Natural killer cell (primary cell): ENCODE results near the gene STK31. TPM values are rescaled to one million over a fixed set of nuclear protein-coding genes. Genes with fewer than 3 reads are reported as not detected.
"Not testable (repeated sequence)": the region's sequence is repeated elsewhere in the genome, so short reads cannot be mapped to it uniquely, and the experiment has no call there.

ENCODE experiments used
- ATAC-seq, 3 donors: fragments of 150-1000 bp in 2 of 3; fragments of 200-7000 bp in 1 of 3; cut with Tn5 transposase; 1 replicate in 1 of 3; 2 replicates in 2 of 3; pipeline ENCODE4 v1.10.0; 2021; ENCODE audit warnings: mild to moderate bottlenecking in 2 of 3, moderate library complexity in 2 of 3
- DNase-seq, 2 donors: peaks; one replicate each; pipeline versions ENCODE4 v3.0.0 to v3.0.0-alpha.2; 2013 to 2021; ENCODE audit warnings: mixed read lengths in 1 of 2
- H3K27ac ChIP-seq: one replicate; pipeline ENCODE4 v1.5.1; 2013; ENCODE audit warnings: mild to moderate bottlenecking, low read length
- H3K27me3 ChIP-seq: one replicate; pipeline ENCODE4 v1.6.1; 2013; ENCODE audit warnings: low read length; ENCODE audit not compliant: control insufficient read depth, insufficient read depth
- H3K36me3 ChIP-seq: one replicate; pipeline ENCODE4 v1.6.1; 2013; ENCODE audit warnings: low read length; ENCODE audit not compliant: control insufficient read depth, insufficient read depth
- H3K4me1 ChIP-seq: one replicate; pipeline ENCODE4 v1.6.1; 2013; ENCODE audit warnings: low read length; ENCODE audit not compliant: control insufficient read depth, insufficient read depth
- H3K4me3 ChIP-seq: one replicate; pipeline ENCODE4 v1.5.1; 2013; ENCODE audit warnings: low read length
- H3K9me3 ChIP-seq: one replicate; pipeline ENCODE4 v1.6.1; 2013; ENCODE audit warnings: low read length; ENCODE audit not compliant: control insufficient read depth, insufficient read depth
- H3K27ac Mint-ChIP-seq, 2 donors: one replicate each; pipeline ENCODE4 v1.8.0; 2022; ENCODE audit warnings: mild to moderate bottlenecking in 2 of 2, mixed read lengths in 2 of 2, moderate library complexity in 1 of 2
- H3K27me3 Mint-ChIP-seq, 2 donors: one replicate each; pipeline ENCODE4 v1.8.0; 2022; ENCODE audit warnings: low read depth in 2 of 2, mixed read lengths in 2 of 2
- H3K36me3 Mint-ChIP-seq: one replicate; pipeline ENCODE4 v1.8.0; 2022; ENCODE audit warnings: mixed read lengths
- H3K4me1 Mint-ChIP-seq, 2 donors: one replicate each; pipeline ENCODE4 v1.8.0; 2022; ENCODE audit warnings: mixed read lengths in 2 of 2
- H3K4me3 Mint-ChIP-seq: one replicate; pipeline ENCODE4 v1.8.0; 2022; ENCODE audit warnings: mild to moderate bottlenecking, moderate library complexity, mixed read lengths
- H3K9me3 Mint-ChIP-seq, 2 donors: one replicate each; pipeline ENCODE4 v1.8.0; 2022; ENCODE audit warnings: mixed read lengths in 2 of 2
- CTCF ChIP-seq: fragments of 200-600 bp; IDR thresholded peaks from one replicate; pipeline ENCODE4 v1.8.0; 2022; ENCODE audit warnings: antibody characterized with exemption
- WGBS: methylation state at CpG from one replicate; pipeline ENCODE4 v1.1.7; 2013; ENCODE audit warnings: missing lambda C conversion rate; ENCODE audit not compliant: insufficient coverage; 5-methylcytosine and 5-hydroxymethylcytosine counted together
- intact Hi-C: fragments of 100-400 bp; cut with micrococcal nuclease; formaldehyde crosslinking; loops from one replicate; pipeline ENCODE4 v1.14.2; 2022
- total RNA-seq, 4 donors: library from RNA; stranded (reverse); fragments of 120-200 nt in 1 of 4; gene quantifications; one replicate each; pipeline versions ENCODE4 v1.2.3 to v1.2.4, GENCODE V29; 2013 to 2022

Gene STK31
- total RNA-seq, 3 donors from 2014 or later (not counting 1 experiment from before 2014, with no cell fraction given) = 0.39 to 1.3 (median 0.94) TPM

- H3K4me1 Mint-ChIP-seq, H3K27ac Mint-ChIP-seq, H3K27me3 Mint-ChIP-seq, ATAC-seq, H3K9me3 ChIP-seq, H3K4me3 Mint-ChIP-seq, H3K4me3 ChIP-seq, H3K9me3 Mint-ChIP-seq, H3K27me3 ChIP-seq, H3K36me3 Mint-ChIP-seq, H3K4me1 ChIP-seq, H3K36me3 ChIP-seq, H3K27ac ChIP-seq, intact Hi-C loops, DNase-seq: not testable (repeated sequence)
- 81% methylated on average over 4 of the region's 4 CpGs for WGBS
Measured at GRCh38 chr7:23724113-23724512, 14.1 kb downstream of the STK31 start.

- no peaks in the 10 kb centered on the region for H3K4me1 Mint-ChIP-seq
- H3K27me3 ChIP-seq = no peaks in the 10 kb centered on the region
- peaks cover 25% of the 10 kb centered on the region for H3K36me3 Mint-ChIP-seq
- no peaks in the 10 kb centered on the region for H3K36me3 ChIP-seq
- H3K9me3 ChIP-seq = peaks cover 15% of the 10 kb centered on the region
- H3K27ac Mint-ChIP-seq = no peak overlapping the region
- intact Hi-C loops = no loop called here
- no peak overlapping the region for H3K4me3 Mint-ChIP-seq
- H3K9me3 Mint-ChIP-seq = peaks cover 12 to 17% of the 10 kb centered on the region in 2 donors
- no peaks in the 10 kb centered on the region for H3K4me1 ChIP-seq
- no peak for TF ChIP-seq CTCF
- H3K27ac ChIP-seq = no peak overlapping the region
- ATAC-seq (no peak), DNase-seq (no peak)
- peaks cover 0 to 2% of the 10 kb centered on the region in 2 donors for H3K27me3 Mint-ChIP-seq
- H3K4me3 ChIP-seq = no peak overlapping the region
Measured at GRCh38 chr7:23742051-23742450, 32.0 kb downstream of the STK31 start.

GRCh38 chr7:23743226-23743625, 33.2 kb downstream of the STK31 start:
- Mint-ChIP-seq H3K9me3 (peaks cover 12 to 17% of the 10 kb centered on the region in 2 donors), H3K27me3 (peaks cover 0 to 2% of the 10 kb centered on the region in 2 donors), H3K27ac (no peak overlapping the region), H3K4me1 (no peaks in the 10 kb centered on the region), H3K36me3 (peaks cover 25% of the 10 kb centered on the region), H3K4me3 (no peak overlapping the region)
- no peak overlapping the region for H3K4me3 ChIP-seq
- ATAC-seq (no peak), DNase-seq (no peak)
- WGBS = 88% methylated on average over 4 of the region's 4 CpGs
- peaks cover 15% of the 10 kb centered on the region for H3K9me3 ChIP-seq
- intact Hi-C loops = no loop called here
- H3K36me3 ChIP-seq = no peaks in the 10 kb centered on the region
- H3K27me3 ChIP-seq = no peaks in the 10 kb centered on the region
- H3K4me1 ChIP-seq = no peaks in the 10 kb centered on the region
- no peak for TF ChIP-seq CTCF
- no peak overlapping the region for H3K27ac ChIP-seq

GRCh38 chr7:23746629-23747028, 36.6 kb downstream of the STK31 start:
- no peak for ATAC-seq
- H3K4me3 Mint-ChIP-seq = no peak overlapping the region

More at GRCh38 chr7:23746629-23747028, 36.6 kb downstream of the STK31 start:
- H3K9me3 Mint-ChIP-seq = peaks cover 12 to 17% of the 10 kb centered on the region in 2 donors
- no peak overlapping the region for H3K27ac ChIP-seq
- no peaks in the 10 kb centered on the region for H3K36me3 ChIP-seq
- intact Hi-C loops = no loop called here
- TF ChIP-seq CTCF = no peak
- H3K27me3 ChIP-seq = no peaks in the 10 kb centered on the region
- H3K36me3 Mint-ChIP-seq = peaks cover 25% of the 10 kb centered on the region
- no peak for DNase-seq
- 88% methylated on average over 1 of the region's 1 CpG for WGBS
- H3K4me1 ChIP-seq = no peaks in the 10 kb centered on the region
- H3K9me3 ChIP-seq = peaks cover 15% of the 10 kb centered on the region
- no peaks in the 10 kb centered on the region for H3K4me1 Mint-ChIP-seq
- H3K4me3 ChIP-seq = no peak overlapping the region
- no peak overlapping the region for H3K27ac Mint-ChIP-seq
- H3K27me3 Mint-ChIP-seq = peaks cover 0 to 2% of the 10 kb centered on the region in 2 donors
